ENCODE results near the gene ATF3. TPM values are rescaled to one million over a fixed set of nuclear protein-coding genes. Genes with fewer than 3 reads are reported as not detected.

The ATF3 gene
- total RNA-seq, 1 donor from 2014 or later, result 16.8 TPM

DNA sequence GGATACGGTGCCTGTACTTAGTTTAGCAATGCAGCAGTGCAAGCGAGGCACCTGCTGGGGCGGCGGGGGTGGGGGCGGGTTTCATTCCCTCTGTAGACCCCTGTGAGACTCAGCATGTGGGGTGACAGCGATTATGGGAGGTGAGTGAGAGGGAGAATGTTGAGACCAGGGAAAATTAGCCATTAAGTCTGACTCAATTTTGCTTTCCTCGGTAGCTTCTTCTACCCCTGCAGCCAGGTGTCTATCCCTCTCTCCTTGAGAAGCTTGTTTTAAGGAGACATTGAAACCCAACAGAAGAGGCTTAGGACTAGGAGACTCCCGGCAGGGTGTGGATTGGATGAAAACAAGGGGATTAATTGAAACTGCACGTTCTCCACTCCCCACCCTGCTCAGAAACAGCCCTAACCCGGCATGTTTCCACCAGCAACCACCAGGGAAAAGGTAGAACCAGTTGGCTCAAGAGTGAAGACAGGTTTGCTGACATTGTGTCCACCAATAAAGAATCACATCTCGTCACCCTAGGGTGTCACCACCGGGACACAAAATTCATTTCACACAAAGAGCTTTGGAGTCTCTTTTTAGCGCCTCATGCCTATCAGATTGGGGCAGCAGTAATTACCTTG is 20.6 kb upstream of the ATF3 start:
- CTCF ChIA-PET, result no interaction called here
- DNase-seq, result no peak
- Mint-ChIP-seq H3K27me3 (peaks cover 49% of the 10 kb centered on the region), H3K4me1 (peaks cover 12% of the 10 kb centered on the region), H3K27ac (no peak overlapping the region), H3K36me3 (ENCODE audit: low read depth) (no peaks in the 10 kb centered on the region), H3K9me3 (no peaks in the 10 kb centered on the region), H3K4me3 (no peak overlapping the region)
- ATAC-seq (ENCODE audit: low read depth), result no peak
- TF ChIP-seq, protein P1, sequence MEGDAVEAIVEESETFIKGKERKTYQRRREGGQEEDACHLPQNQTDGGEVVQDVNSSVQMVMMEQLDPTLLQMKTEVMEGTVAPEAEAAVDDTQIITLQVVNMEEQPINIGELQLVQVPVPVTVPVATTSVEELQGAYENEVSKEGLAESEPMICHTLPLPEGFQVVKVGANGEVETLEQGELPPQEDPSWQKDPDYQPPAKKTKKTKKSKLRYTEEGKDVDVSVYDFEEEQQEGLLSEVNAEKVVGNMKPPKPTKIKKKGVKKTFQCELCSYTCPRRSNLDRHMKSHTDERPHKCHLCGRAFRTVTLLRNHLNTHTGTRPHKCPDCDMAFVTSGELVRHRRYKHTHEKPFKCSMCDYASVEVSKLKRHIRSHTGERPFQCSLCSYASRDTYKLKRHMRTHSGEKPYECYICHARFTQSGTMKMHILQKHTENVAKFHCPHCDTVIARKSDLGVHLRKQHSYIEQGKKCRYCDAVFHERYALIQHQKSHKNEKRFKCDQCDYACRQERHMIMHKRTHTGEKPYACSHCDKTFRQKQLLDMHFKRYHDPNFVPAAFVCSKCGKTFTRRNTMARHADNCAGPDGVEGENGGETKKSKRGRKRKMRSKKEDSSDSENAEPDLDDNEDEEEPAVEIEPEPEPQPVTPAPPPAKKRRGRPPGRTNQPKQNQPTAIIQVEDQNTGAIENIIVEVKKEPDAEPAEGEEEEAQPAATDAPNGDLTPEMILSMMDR (IDR thresholded peaks at IDR 0.05), result no peak
- intact Hi-C loops (cut with micrococcal nuclease), result no loop called here
- POLR2A ChIA-PET, result no interaction called here

- CTCF ChIA-PET, result no interaction called here
- Mint-ChIP-seq H3K36me3 (ENCODE audit: low read depth) (no peaks in the 10 kb centered on the region), H3K9me3 (no peaks in the 10 kb centered on the region), H3K4me1 (peaks cover 12% of the 10 kb centered on the region), H3K27me3 (peaks cover 39% of the 10 kb centered on the region), H3K4me3 (no peak overlapping the region), H3K27ac (no peak overlapping the region)
- DNase-seq, result no peak
- TF ChIP-seq, protein P1 (IDR thresholded peaks at IDR 0.05), result no peak
- POLR2A ChIA-PET, result interaction anchor here (0.6 kb wide), 1 partner anchor 37 kb away, joined by 5 read pairs; no protein-coding TSS in a partner anchor
- no peak for ATAC-seq (ENCODE audit: low read depth)
- intact Hi-C loops (cut with micrococcal nuclease), result no loop called here
These were observed 19.1 kb upstream of the ATF3 start for GRCh38 chr1:212589446-212589845.

- intact Hi-C loops (cut with micrococcal nuclease), result no loop called here
- Mint-ChIP-seq H3K9me3 (no peaks in the 10 kb centered on the region), H3K4me3 (no peak overlapping the region), H3K4me1 (peaks cover 18% of the 10 kb centered on the region), H3K36me3 (ENCODE audit: low read depth) (no peaks in the 10 kb centered on the region), H3K27ac (no peak overlapping the region), H3K27me3 (peaks cover 27% of the 10 kb centered on the region)
- ATAC-seq (ENCODE audit: low read depth) (no peak), DNase-seq (no peak)
- CTCF ChIA-PET, result no interaction called here
- TF ChIP-seq, protein P1 (IDR thresholded peaks at IDR 0.05), result no peak
- POLR2A ChIA-PET, result no interaction called here
These were observed 16.6 kb upstream of the ATF3 start for GRCh38 chr1:212591922-212592321.

DNA sequence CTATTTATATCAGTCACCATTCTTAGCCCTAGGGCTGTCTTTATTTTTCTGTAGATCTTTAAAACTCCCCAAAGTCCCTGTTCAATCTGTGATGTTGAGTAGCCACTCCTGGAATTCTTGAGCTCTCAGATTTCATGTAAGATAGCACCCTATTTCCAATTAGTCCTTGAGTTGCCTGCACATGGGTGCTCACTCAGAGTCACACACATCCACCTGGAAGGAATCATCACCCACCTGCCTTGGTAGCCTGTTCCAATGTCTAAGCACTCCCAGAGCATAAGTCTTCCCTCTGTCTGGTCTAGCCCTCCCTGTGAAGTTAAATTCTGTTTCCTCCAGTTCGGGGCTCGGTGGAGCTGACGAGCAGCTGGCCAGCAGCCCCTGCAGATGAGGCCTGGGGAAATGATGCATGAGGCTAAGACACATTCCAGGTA is 14.7 kb upstream of the ATF3 start:
- Mint-ChIP-seq H3K4me3 (no peak overlapping the region), H3K36me3 (ENCODE audit: low read depth) (no peaks in the 10 kb centered on the region), H3K27ac (no peak overlapping the region), H3K4me1 (peaks cover 16% of the 10 kb centered on the region), H3K27me3 (peaks cover 18% of the 10 kb centered on the region), H3K9me3 (no peaks in the 10 kb centered on the region)
- intact Hi-C loops (cut with micrococcal nuclease), result no loop called here
- no peak for ATAC-seq (ENCODE audit: low read depth)
- DNase-seq, result no peak
- TF ChIP-seq, protein P1 (IDR thresholded peaks at IDR 0.05), result no peak
- ChIA-PET CTCF (no interaction called here), POLR2A (no interaction called here)

DNA sequence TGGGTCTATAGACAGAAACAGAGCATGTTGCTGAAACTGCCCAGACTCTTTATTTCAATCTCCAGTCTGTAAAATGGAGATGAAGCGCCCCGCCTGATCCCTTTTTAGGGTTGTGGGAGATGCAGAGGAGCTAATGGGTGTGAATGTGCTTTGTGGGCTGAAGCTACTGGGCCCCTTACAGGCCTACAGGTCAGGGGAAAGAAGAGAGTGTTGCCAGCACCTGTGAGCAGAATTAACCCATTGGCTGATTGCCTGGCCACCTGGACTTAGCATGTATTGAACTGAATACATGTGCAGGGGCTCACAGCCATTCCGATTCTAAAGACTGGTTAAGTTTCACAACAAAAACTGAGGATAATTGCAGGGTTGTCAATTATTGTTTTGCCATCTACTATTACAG is 13.9 kb upstream of the ATF3 start:
- TF ChIP-seq, protein P1 (IDR thresholded peaks at IDR 0.05), result no peak
- ATAC-seq (ENCODE audit: low read depth), result no peak
- Mint-ChIP-seq H3K4me3 (no peak overlapping the region), H3K27ac (no peak overlapping the region), H3K27me3 (peaks cover 15% of the 10 kb centered on the region), H3K9me3 (no peaks in the 10 kb centered on the region), H3K4me1 (peaks cover 16% of the 10 kb centered on the region), H3K36me3 (ENCODE audit: low read depth) (no peaks in the 10 kb centered on the region)
- intact Hi-C loops (cut with micrococcal nuclease), result no loop called here
- ChIA-PET CTCF (no interaction called here), POLR2A (no interaction called here)
- no peak for DNase-seq

All from activated B cell treated with CpG ODN at 0.5 μM for 24 hours (primary cell).